ACC112 (cell line): ENCODE measurements around the gene NMT1.

Experiments used
- H2AFZ ChIP-seq: fragments of 200-600 bp; sonication (generic); one replicate; pipeline ENCODE4 v1.6.0; 2017; ENCODE audit warnings: antibody characterized with exemption, low read length; ENCODE audit not compliant: unreplicated experiment
- H3K27ac ChIP-seq: fragments of 200-600 bp; sonication (generic); 2 replicates; pipeline ENCODE4 v1.5.1; 2014; ENCODE audit warnings: low read depth, mild to moderate bottlenecking, antibody characterized with exemption, low read length, moderate library complexity
- H3K27me3 ChIP-seq: fragments of 200-600 bp; sonication (generic); 2 replicates; pipeline ENCODE4 v1.6.1; 2014; ENCODE audit warnings: mild to moderate bottlenecking, antibody characterized with exemption, low read length, moderate library complexity, mixed read lengths; ENCODE audit not compliant: insufficient read depth
- H3K36me3 ChIP-seq: fragments of 200-600 bp; sonication (generic); 2 replicates; pipeline ENCODE4 v1.6.1; 2016; ENCODE audit warnings: mild to moderate bottlenecking, antibody characterized with exemption, low read length, moderate library complexity, mixed read lengths; ENCODE audit not compliant: insufficient read depth
- H3K4me1 ChIP-seq: fragments of 200-600 bp; sonication (generic); one replicate; pipeline ENCODE4 v1.6.1; 2016; ENCODE audit warnings: low read length, mixed read lengths; ENCODE audit not compliant: insufficient read depth, unreplicated experiment, control insufficient read depth
- H3K4me3 ChIP-seq: fragments of 200-600 bp; sonication (generic); 2 replicates; pipeline ENCODE4 v1.5.1; 2014; ENCODE audit warnings: mild to moderate bottlenecking, low read depth, low read length
- H3K79me2 ChIP-seq: fragments of 200-600 bp; sonication (generic); one replicate; pipeline ENCODE4 v1.6.0; 2016; ENCODE audit warnings: low read length; ENCODE audit not compliant: control insufficient read depth, unreplicated experiment, insufficient read depth

NMT1 gene

DNA sequence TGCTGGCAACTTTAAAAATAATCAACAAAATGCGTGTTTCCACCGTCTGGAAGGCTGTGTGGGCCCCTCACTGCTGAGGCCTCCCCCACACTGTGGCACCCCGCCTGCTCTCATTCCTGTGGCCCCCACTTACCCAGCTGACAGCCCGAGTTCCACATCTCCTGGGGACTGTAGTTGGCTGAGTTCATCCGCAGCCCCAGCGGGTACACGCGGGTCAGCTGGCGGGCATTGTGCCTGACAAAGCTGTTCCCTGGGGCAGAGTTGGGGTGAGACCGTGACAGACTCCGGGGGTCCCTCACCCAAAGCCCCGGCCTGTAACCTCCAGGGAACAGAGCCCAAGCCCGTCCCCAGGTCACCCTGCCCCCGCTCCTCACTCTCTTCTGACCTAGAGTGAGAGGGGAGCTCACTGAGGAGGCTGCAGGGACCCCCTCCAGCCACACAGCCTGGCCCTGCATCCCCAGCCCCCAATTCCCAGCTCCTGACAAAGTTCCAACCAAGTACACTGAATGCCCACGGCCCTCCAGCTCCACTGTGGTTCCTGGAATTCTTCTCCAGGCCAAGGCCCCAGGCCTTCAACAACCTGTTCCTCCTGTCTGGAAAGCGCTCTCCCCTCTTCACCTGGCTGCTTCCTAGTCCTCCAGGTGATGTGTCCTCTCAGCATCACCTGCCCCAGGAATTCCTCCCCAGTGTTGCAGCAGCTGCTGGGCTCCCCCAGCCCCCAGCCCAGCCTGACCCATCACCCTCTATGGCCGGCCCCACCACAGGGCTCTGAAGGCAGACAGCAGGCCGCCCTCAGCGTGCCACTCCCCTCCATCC, 53.2 kb downstream of the NMT1 start:
- H3K27ac ChIP-seq = no peak overlapping the region
- no peaks in the 10 kb centered on the region for H3K36me3 ChIP-seq
- H3K4me3 ChIP-seq = no peak overlapping the region
- no peaks in the 10 kb centered on the region for H3K79me2 ChIP-seq
- H3K27me3 ChIP-seq = no peaks in the 10 kb centered on the region
- no peak overlapping the region for H2AFZ ChIP-seq
- H3K4me1 ChIP-seq = no peaks in the 10 kb centered on the region

DNA sequence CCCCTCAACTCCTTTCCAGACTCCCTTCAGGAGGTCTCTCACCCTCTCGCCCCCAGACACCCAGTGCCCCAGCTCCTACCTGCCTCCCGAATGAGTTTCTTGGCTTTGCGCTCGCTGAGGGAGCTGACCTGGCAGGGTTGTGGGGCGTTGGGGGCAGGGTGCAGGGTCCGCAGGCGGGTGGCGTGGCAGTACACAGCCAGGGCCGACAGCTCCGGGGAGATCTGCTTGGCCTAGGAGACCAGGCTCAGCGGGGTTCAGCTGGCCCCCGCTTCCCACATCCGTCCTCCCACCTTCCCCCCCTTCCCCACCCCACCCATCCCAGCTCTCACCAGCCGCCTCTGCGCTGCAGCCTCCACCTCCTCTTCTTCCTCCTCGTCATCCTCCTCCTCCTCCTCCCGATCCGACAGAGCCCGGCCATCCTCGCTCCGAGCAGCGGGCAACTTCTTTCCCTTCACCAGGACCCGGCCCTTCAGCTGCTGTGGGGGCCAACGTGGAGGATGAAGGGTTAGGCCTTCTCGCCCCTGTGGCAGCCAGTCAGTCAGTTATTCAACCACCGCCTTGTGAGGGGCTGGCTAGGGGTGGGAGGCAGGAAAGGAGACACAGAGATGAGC, 54.0 kb downstream of the NMT1 start:
- Histone ChIP-seq H3K79me2 (no peaks in the 10 kb centered on the region), H3K4me1 (no peaks in the 10 kb centered on the region), H2AFZ (no peak overlapping the region), H3K4me3 (no peak overlapping the region), H3K36me3 (no peaks in the 10 kb centered on the region), H3K27ac (no peak overlapping the region), H3K27me3 (no peaks in the 10 kb centered on the region)

GRCh38 chr17:45115871-45116270, 54.8 kb downstream of the NMT1 start:
- no peak overlapping the region for H3K27ac ChIP-seq
- H3K36me3 ChIP-seq = no peaks in the 10 kb centered on the region
- no peak overlapping the region for H2AFZ ChIP-seq
- no peaks in the 10 kb centered on the region for H3K4me1 ChIP-seq
- H3K27me3 ChIP-seq = no peaks in the 10 kb centered on the region
- H3K4me3 ChIP-seq = no peak overlapping the region
- no peaks in the 10 kb centered on the region for H3K79me2 ChIP-seq

DNA sequence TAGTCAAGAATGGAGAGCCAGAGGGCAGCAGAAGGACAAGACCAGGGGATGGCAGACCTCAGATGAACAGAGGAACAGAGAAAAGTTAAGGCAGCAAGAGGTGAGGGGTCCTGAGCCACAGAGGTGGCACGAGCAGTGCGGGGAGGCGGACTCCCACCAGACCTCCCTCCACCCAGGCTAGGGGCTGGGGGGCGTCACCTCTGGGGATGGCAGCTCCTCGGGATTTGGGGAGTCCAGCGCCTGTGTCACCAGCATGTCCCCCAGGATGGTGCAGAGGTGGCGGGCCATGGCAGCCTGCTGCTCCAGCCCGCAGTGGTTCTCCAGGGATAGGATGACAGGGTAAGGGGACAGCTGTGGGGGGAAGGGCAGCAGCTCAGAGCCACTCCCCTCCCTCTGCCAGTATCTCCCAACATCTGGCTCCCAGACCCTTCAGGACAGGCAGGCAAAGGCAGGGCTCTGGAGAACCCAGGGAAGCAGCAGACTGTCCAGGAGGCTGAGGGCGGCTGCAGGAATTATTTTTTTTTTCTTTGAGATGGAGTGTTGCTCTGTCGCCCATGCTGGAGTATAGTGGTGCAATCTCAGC, 55.4 kb downstream of the NMT1 start:
- Histone ChIP-seq H3K79me2 (no peaks in the 10 kb centered on the region), H3K36me3 (no peaks in the 10 kb centered on the region), H2AFZ (no peak overlapping the region), H3K27me3 (no peaks in the 10 kb centered on the region), H3K4me3 (no peak overlapping the region), H3K27ac (no peak overlapping the region), H3K4me1 (no peaks in the 10 kb centered on the region)

DNA sequence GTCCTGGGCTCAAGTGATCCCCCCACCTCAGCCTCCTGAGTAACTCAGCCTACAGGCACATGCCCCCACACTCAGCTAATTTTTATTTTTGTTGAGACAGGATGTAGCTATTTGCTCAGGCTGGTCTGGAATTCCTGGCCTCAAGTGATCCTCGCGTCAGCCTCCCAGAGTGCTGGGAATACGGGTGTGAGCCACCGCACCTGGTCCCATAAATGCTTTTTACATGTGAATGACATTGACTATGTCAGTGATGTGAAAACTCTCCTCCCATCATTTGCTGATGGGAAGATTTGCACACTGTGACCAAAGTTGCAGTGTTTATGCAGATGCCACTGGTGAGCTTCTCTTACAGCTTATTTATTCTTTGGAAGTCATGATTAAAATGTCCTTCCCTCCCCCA, 56.2 kb downstream of the NMT1 start:
- peaks cover 1% of the 10 kb centered on the region for H3K4me1 ChIP-seq
- H3K27me3 ChIP-seq = no peaks in the 10 kb centered on the region
- no peak overlapping the region for H2AFZ ChIP-seq
- no peak overlapping the region for H3K4me3 ChIP-seq
- no peak overlapping the region for H3K27ac ChIP-seq
- H3K79me2 ChIP-seq = no peaks in the 10 kb centered on the region
- H3K36me3 ChIP-seq = no peaks in the 10 kb centered on the region

GRCh38 chr17:45117848-45118646, 56.9 kb downstream of the NMT1 start:
- no peaks in the 10 kb centered on the region for H3K79me2 ChIP-seq
- no peak overlapping the region for H2AFZ ChIP-seq
- no peaks in the 10 kb centered on the region for H3K36me3 ChIP-seq
- H3K4me3 ChIP-seq = no peak overlapping the region
- H3K27ac ChIP-seq = no peak overlapping the region
- peaks cover 5% of the 10 kb centered on the region for H3K4me1 ChIP-seq
- no peaks in the 10 kb centered on the region for H3K27me3 ChIP-seq

DNA sequence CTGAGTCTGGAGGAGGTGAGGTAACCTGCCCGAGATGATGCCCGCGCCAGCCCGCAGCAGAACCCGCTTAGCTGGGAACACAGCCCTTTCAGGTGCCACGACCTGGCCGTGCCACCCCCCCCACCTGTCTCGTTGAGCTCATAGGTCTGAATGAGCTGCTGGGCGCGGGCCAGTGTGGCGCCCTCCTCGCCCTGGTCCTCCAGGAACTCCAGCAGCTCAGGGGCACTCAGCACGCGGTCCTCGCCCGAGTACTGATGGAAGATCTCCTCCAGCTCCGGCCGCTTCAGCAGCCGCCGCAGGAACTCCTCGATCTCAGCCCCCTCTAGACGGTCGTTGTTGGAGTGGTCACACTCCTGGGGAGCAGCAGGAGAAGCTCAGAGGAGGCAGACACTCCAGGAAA, 57.6 kb downstream of the NMT1 start:
- Histone ChIP-seq H3K4me1 (peaks cover 11% of the 10 kb centered on the region), H3K4me3 (no peak overlapping the region), H3K36me3 (no peaks in the 10 kb centered on the region), H3K27ac (no peak overlapping the region), H3K27me3 (no peaks in the 10 kb centered on the region), H3K79me2 (no peaks in the 10 kb centered on the region), H2AFZ (no peak overlapping the region)

DNA sequence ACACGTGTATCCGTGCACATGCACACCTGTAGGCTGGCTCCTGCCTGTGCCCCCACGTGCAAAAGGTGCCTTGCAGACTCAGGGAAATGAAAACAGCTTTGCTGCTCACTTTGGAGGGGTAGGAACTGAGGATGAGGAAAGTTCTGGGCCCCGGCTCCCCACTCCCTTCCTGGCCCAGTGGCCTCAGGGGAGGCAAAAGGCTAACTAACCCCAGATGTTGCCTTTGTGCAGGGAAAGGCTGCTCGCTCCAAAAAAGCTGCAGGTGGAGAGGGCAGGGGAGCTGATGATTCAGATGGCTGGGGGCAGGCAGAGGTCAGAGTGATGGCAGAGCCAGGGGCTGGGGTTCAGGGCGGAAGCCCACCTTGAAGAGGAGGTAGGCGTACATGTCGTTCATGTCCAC, 58.8 kb downstream of the NMT1 start:
- Histone ChIP-seq H3K27ac (no peak overlapping the region), H3K4me1 (peaks cover 23% of the 10 kb centered on the region), H3K36me3 (no peaks in the 10 kb centered on the region), H3K4me3 (no peak overlapping the region), H2AFZ (no peak overlapping the region), H3K79me2 (no peaks in the 10 kb centered on the region), H3K27me3 (no peaks in the 10 kb centered on the region)

- Histone ChIP-seq H3K27me3 (no peaks in the 10 kb centered on the region), H3K27ac (no peak overlapping the region), H3K79me2 (no peaks in the 10 kb centered on the region), H3K36me3 (no peaks in the 10 kb centered on the region), H3K4me1 (peaks cover 23% of the 10 kb centered on the region), H3K4me3 (no peak overlapping the region), H2AFZ (no peak overlapping the region)
Observed at GRCh38 chr17:45120558-45120957, 59.4 kb downstream of the NMT1 start.

DNA sequence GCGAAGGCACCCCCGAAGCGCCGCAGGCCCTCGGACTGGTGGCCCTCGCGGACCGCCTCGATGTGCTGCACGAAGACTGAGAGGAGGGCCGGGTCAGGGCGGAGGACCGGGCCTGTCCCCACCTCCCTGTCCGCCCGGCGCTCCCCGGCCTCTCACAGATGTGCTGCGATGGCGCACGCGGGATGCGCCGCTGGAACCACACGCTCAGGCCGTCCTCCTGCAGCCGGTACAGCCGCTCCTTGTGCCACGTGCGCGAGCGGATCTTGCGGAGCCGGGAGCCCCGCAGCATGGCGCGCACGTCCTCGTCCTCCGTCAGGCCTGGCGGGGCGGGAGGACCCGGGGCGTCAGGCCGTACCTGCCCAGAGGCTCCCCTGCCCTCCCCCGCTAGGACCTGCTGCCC, 59.9 kb downstream of the NMT1 start:
- H3K79me2 ChIP-seq = no peaks in the 10 kb centered on the region
- no peak overlapping the region for H3K4me3 ChIP-seq
- H3K27ac ChIP-seq = no peak overlapping the region
- no peaks in the 10 kb centered on the region for H3K27me3 ChIP-seq
- no peak overlapping the region for H2AFZ ChIP-seq
- peaks cover 23% of the 10 kb centered on the region for H3K4me1 ChIP-seq
- no peaks in the 10 kb centered on the region for H3K36me3 ChIP-seq
